ENCODE results near the gene PGP. TPM values are rescaled to one million over a fixed set of nuclear protein-coding genes. Genes with fewer than 3 reads are reported as not detected.

Gene PGP
- total RNA-seq, 2 experiments from 2014 or later, result 19.8 to 20.1 TPM

- no peak overlapping the region for H3K27ac Mint-ChIP-seq
- no peak for TF ChIP-seq CTCF (IDR thresholded peaks at IDR 0.05)
- no peaks in the 10 kb centered on the region for H3K36me3 Mint-ChIP-seq (ENCODE audit: low read depth)
- no peaks in the 10 kb centered on the region for H3K4me1 Mint-ChIP-seq (ENCODE audit: low read depth)
- POLR2A ChIA-PET, result interaction anchor here (0.7 kb wide), 1 partner anchor 32 kb away, joined by 3 read pairs; the partner anchor contains the start of gene TRAF7
- H3K4me3 Mint-ChIP-seq, result no peak overlapping the region
- CTCF ChIA-PET, result no interaction called here
- DNase-seq, result no peak
- no peaks in the 10 kb centered on the region for H3K9me3 Mint-ChIP-seq
- no peak for ATAC-seq
- no peaks in the 10 kb centered on the region for H3K27me3 Mint-ChIP-seq
- intact Hi-C loops (cut with micrococcal nuclease), result no loop called here
These were observed 27.4 kb downstream of the PGP start for GRCh38 chr16:2187212-2187611.

DNA sequence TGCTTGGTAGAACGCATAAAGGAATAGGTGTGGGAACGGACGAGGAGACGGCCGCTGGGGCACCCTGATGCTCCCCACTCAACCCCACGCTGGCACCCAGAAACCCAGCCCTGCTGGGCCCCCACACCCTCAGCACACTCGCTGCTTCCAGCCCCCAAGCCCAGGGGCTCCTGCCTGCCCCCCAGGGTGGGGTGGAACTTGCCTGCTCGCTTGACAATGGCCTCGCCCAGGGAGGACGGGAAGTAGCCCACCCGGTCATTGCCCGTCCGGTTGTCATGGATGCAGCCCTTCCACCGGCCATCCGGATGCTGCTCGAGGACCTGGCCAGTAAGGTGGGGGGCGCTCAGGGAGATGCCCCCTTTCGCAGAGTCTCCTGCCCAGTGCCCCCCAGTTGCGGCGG, 28.1 kb downstream of the PGP start:
- no peak for DNase-seq
- Mint-ChIP-seq H3K9me3 (no peaks in the 10 kb centered on the region), H3K27ac (no peak overlapping the region), H3K4me3 (no peak overlapping the region), H3K36me3 (ENCODE audit: low read depth) (no peaks in the 10 kb centered on the region), H3K4me1 (ENCODE audit: low read depth) (no peaks in the 10 kb centered on the region), H3K27me3 (no peaks in the 10 kb centered on the region)
- no peak for ATAC-seq
- ChIA-PET CTCF (interaction anchor here (1.5 kb wide), 1 partner anchor 8 kb away, joined by 4 read pairs; no protein-coding TSS in a partner anchor), POLR2A (no interaction called here)
- intact Hi-C loops (cut with micrococcal nuclease), result no loop called here
- no peak for TF ChIP-seq CTCF (IDR thresholded peaks at IDR 0.05)

DNA sequence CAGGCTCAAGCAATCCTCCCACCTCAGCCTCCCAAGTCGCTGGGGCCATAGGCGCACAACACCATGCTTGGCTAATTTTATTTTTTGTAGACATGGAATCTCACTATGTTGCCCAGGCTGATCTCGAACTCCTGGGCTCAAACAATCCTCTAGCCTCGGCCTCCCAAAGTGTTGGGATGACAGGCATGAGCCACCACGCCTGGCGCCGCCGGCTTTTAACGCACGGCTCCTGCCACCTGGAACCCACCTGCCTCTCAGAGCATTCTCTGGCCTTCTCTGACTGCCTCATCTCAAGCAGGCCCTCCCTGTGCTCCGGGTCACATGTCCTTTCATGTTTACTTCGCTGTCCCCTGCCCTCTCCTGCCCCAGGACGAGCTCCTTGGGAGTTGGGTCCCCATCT, 28.6 kb downstream of the PGP start:
- ATAC-seq, result no peak
- DNase-seq, result no peak
- no peak overlapping the region for H3K4me3 Mint-ChIP-seq
- H3K27me3 Mint-ChIP-seq, result no peaks in the 10 kb centered on the region
- no peak for TF ChIP-seq CTCF (IDR thresholded peaks at IDR 0.05)
- no peaks in the 10 kb centered on the region for H3K9me3 Mint-ChIP-seq
- CTCF ChIA-PET, result interaction anchor here (1.5 kb wide), 1 partner anchor 9 kb away, joined by 4 read pairs; no protein-coding TSS in a partner anchor
- H3K27ac Mint-ChIP-seq, result no peak overlapping the region
- no peaks in the 10 kb centered on the region for H3K36me3 Mint-ChIP-seq (ENCODE audit: low read depth)
- no peaks in the 10 kb centered on the region for H3K4me1 Mint-ChIP-seq (ENCODE audit: low read depth)
- POLR2A ChIA-PET, result no interaction called here
- intact Hi-C loops (cut with micrococcal nuclease), result no loop called here

- H3K27ac Mint-ChIP-seq, result no peak overlapping the region
- H3K36me3 Mint-ChIP-seq (ENCODE audit: low read depth), result no peaks in the 10 kb centered on the region
- no peak overlapping the region for H3K4me3 Mint-ChIP-seq
- H3K9me3 Mint-ChIP-seq, result no peaks in the 10 kb centered on the region
- no peak for DNase-seq
- no peak for ATAC-seq
- no peak for TF ChIP-seq CTCF (IDR thresholded peaks at IDR 0.05)
- no peaks in the 10 kb centered on the region for H3K27me3 Mint-ChIP-seq
- H3K4me1 Mint-ChIP-seq (ENCODE audit: low read depth), result no peaks in the 10 kb centered on the region
- CTCF ChIA-PET, result no interaction called here
- intact Hi-C loops (cut with micrococcal nuclease), result no loop called here
- POLR2A ChIA-PET, result no interaction called here
These were observed 29.7 kb downstream of the PGP start for GRCh38 chr16:2184962-2185361.

DNA sequence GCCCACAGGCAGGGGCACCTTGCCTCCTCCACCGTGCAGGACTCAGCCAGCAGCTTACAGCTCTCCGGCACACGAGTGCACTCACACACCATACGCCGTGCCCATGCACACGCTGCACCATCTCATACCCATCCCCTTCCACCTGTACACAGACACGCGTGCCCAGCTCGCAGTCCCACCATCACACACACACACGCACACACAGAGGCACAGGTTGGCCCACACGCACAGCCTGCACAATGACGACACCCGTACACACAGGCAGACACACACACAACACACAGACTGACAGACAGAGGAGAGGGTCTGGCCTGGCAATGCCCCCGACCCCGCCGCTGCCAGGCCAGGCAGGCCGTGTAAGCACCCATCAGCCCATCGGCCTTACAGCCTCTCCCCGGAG, 30.3 kb downstream of the PGP start:
- Mint-ChIP-seq H3K4me3 (no peak overlapping the region), H3K27me3 (no peaks in the 10 kb centered on the region), H3K27ac (no peak overlapping the region), H3K9me3 (no peaks in the 10 kb centered on the region), H3K36me3 (ENCODE audit: low read depth) (no peaks in the 10 kb centered on the region), H3K4me1 (ENCODE audit: low read depth) (no peaks in the 10 kb centered on the region)
- intact Hi-C loops (cut with micrococcal nuclease), result no loop called here
- POLR2A ChIA-PET, result no interaction called here
- no peak for TF ChIP-seq CTCF (IDR thresholded peaks at IDR 0.05)
- CTCF ChIA-PET, result no interaction called here
- DNase-seq (no peak), ATAC-seq (no peak)

Data from activated CD8-positive, alpha-beta T cell treated with anti-CD3 and anti-CD28 coated beads for 36 hours (primary cell).